GM19023 (cell line): Measurements from ENCODE around the gene KRTAP10-8.
"Not testable (repeated sequence)": the region's sequence is repeated elsewhere in the genome, so short reads cannot be mapped to it uniquely, and the experiment has no call there.

Experiments
- ATAC-seq: cut with Tn5 transposase; IDR thresholded peaks from one replicate; pipeline ENCODE4 v1.9.1; 2021; ENCODE audit warnings: mild to moderate bottlenecking, moderate library complexity; ENCODE audit not compliant: unreplicated experiment

Gene KRTAP10-8, protein sequence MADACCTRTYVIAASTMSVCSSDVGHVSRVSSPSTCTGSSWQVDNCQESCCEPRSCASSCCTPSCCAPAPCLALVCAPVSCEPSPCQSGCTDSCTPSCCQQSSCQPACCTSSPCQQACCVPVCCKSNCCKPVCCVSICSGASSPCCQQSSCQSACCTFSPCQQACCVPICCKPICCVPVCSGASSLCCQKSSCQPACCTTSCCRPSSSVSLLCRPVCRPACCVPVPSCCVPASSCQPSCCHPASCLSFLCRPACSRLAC

DNA sequence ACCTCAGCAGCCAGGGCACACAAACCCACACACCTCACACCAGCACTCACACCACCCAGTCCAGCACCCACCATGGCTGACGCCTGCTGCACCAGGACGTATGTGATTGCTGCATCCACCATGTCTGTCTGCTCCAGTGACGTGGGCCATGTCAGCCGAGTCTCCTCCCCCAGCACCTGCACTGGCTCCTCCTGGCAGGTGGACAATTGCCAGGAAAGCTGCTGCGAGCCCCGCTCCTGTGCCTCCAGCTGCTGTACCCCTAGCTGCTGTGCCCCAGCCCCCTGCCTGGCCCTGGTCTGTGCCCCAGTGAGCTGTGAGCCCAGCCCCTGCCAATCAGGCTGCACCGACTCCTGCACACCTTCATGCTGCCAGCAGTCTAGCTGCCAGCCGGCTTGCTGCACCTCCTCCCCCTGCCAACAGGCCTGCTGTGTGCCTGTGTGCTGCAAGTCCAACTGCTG is at the start of gene KRTAP10-8:
TSS of gene KRTAP10-8 (plus strand) at position 51 of the 458 bp plus-strand sequence. CDS start at position 73, 22 bp downstream.
- no peak for ATAC-seq

- no peak for ATAC-seq
These were observed 47.8 kb upstream of the KRTAP10-8 start for GRCh38 chr21:44564099-44564498.

GRCh38 chr21:44564886-44565598 is 46.8 kb upstream of the KRTAP10-8 start:
- ATAC-seq, result no peak

GRCh38 chr21:44566403-44566802 is 45.5 kb upstream of the KRTAP10-8 start:
- no peak for ATAC-seq

- ATAC-seq, result no peak
These were observed 44.3 kb upstream of the KRTAP10-8 start for GRCh38 chr21:44567481-44568171.

DNA sequence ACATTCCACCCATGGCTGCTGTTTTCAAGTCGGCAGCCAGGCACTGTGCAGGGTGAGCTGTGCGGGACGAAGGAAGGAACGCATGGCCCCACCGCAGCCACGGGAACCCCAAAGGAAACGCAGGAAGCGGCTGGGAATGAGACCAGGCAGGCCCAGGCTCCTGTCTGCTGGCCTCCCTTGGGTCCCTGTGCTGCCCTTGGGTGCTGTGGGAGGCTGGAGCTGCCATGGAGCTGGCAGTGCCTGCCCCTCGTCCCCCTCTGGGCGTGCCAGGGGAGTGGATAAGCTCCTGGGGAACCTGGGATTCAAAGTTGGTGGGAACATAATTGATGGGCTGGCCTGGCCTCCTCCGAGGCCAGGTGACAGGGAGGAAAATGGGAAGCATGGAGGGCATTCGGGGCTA is 43.6 kb upstream of the KRTAP10-8 start:
- no peak for ATAC-seq

DNA sequence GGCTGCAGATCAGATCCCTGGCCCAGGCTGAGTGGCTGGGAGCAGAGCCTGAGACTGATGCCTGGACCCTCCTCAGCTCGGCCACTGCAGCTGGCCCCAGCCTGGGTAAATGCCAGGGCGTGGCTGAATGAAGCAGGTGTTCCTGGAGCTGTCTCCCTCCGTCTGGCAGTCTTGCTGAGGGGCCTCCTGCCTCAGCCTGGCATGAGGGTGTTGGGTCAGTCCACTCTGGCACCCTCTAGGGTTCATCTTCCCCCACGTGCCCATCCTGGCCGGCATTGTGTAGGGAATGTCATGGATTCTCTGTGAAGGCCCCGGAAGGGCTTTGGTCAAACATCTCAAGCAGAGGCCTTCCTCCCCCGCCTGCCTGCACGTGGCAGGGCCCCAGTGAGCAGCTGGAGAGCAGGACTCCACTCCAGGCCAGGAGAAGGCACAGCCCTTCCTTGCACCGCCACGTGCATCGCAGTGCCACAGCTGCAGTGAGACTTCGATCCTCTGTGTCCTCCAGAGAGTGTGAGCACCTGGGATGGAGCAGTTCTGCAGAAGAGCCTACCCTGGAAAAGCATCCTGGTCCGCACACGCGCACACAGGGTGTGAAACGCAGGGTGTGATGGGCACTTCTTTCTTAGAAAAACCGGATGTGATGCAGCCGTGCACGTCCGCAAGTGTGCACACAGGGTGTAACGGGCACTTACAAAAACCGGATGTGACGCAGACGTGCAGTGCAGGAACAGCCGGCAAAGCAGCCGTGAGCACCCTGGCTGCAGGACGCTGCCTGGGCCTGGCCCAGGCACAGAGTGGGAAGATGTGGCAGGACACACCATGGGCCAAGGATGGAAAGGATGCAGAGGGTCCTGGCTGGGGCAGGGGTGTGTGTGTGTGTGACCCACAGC is 43.0 kb upstream of the KRTAP10-8 start:
- no peak for ATAC-seq

GRCh38 chr21:44569861-44570517 is 41.9 kb upstream of the KRTAP10-8 start:
- no peak for ATAC-seq

DNA sequence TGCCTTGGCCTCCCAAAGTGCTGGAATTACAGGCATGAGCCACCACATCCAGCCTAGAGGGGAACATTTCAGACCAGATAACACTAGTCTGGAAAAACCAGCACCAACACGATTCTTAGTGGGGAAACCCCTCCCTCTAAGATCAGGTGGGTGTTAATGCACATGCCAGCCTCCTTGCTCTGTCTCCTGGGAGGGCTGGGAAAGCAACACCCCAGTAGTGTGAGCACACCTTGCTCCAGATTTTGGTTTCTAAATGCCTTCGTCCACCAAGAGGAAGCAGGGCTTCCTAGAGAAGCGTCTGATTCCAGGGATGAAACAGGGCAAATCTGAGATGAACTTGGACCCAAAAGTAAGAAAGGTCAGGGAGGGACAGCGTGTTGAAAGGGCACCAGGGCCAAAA is 40.6 kb upstream of the KRTAP10-8 start:
- ATAC-seq, result no peak

- no peak for ATAC-seq
These were observed 39.8 kb upstream of the KRTAP10-8 start for GRCh38 chr21:44571844-44572782.

GRCh38 chr21:44572959-44573583 is 38.8 kb upstream of the KRTAP10-8 start:
- ATAC-seq, result no peak

- ATAC-seq, result not testable (repeated sequence)
These were observed 38.0 kb upstream of the KRTAP10-8 start, which contains the start of gene KRTAP10-4 for GRCh38 chr21:44573630-44574456. KRTAP10-4 (plus strand) TSS chr21:44573729; CDS start chr21:44573759, 30 bp downstream.

DNA sequence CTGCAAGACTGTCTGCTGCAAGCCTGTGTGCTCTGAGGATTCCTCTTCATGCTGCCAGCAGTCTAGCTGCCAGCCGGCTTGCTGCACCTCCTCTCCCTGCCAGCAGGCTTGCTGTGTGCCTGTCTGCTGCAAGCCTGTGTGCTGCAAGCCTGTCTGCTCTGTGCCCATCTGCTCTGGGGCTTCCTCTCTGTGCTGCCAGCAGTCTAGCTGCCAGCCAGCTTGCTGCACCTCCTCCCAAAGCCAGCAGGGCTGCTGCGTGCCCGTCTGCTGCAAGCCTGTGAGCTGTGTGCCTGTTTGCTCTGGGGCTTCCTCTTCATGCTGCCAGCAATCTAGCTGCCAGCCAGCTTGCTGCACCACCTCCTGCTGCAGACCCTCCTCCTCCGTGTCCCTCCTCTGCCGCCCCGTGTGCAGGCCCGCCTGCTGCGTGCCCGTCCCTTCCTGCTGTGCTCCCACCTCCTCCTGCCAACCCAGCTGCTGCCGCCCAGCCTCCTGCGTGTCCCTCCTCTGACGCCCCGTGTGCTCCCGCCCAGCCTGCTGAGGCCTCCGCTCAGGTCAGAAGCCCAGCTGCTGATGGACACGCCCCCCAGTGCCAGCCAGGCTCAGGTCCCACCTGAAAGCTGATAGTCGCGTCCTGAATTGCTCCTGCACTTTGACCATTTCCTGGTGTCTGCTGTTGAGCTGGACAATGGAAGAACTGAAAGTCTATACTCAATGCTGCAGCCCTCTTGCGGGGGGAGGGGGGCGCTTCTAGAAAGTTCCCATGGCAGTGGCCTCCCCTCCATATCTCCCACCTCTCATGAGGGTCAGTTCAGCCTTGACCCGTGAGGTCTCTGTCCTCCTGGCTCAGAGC is 37.2 kb upstream of the KRTAP10-8 start:
- no peak for ATAC-seq

DNA sequence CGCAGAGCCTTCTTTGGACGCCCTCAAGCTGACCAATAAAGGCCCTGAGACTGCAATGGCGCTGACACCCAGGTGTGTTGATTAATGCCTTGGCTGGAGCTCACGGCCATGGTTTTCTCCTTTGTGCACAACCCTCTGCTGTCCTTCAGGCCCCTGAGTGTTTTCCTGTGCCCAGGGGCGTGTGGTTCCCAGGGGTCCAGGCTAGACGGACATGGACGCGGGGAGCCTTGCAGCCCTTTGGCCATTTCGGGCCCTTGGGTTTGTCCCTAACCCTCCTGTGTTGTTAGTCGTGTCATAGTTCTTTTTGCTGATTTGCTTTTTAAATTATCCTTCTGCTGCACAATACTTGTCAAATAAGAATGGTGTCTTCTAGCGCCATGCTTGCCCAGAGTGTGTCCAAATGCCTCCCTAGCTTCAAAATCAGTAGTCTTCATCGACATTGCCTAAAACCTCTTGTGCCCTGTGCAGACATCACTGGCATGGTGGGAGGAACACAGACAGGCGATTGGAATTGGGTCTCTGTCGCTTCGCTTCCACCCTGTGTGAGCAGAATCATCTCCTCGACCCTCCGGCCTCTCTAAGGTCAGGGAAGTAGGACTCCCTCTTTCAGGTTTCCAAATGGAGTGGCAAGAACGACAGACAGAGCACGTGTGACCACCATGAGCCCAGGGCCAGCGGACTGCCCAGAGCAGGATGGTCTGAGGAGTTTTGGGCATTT is 36.4 kb upstream of the KRTAP10-8 start:
- no peak for ATAC-seq

GRCh38 chr21:44576025-44576420 is 35.9 kb upstream of the KRTAP10-8 start:
- no peak for ATAC-seq

DNA sequence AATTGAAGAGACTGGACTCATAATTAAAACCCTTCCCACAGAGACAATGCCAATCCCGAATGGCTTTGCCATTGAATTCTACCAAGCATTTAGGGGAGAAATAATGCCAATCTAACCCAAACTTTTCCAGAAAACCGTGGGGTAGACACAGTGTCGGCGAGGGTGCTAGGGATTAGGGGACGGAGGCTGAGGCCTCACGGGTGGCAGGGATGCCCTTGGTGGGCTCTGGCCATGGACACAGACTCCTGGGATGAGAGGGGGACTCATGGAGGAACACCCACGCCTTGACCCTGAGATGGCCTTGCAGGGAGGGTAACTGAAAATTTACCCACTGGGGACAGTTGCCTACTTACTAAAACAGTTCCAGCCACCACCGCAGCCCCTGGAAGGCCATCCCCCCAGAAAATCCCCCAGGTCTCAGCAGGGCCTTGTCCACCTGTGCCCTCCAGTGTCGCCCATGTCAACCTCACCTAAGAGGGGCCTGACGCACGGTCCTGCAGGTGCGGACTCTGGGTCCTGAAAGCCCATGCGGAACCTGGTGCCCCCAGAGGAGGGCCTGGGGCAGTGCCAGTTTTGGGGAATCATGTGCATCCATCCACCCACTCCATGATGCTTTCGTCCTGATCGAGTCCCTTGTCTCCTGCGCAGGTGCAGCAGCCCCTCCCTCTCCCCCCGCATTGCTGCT is 33.4 kb upstream of the KRTAP10-8 start:
- no peak for ATAC-seq
